B cell (primary cell): Measurements from ENCODE around the gene PPT2. TPM values are rescaled to one million over a fixed set of nuclear protein-coding genes. Genes with fewer than 3 reads are reported as not detected.
A peak's percentile ranks its signal among the peaks of the same experiment; 100 is the strongest.
"Not testable (repeated sequence)": the region's sequence is repeated elsewhere in the genome, so short reads cannot be mapped to it uniquely, and the experiment has no call there.

ENCODE experiments used
- ATAC-seq: fragments of 200-7000 bp; cut with Tn5 transposase; one replicate; pipeline ENCODE4 v1.10.0; 2021; ENCODE audit warnings: low read depth, mild to moderate bottlenecking, moderate number of reproducible peaks, moderate library complexity
- CTCF ChIA-PET: fragments of 350-600 bp; sonication (Branson Sonifier 250); formaldehyde crosslinking; loops from one replicate; lab custom pipeline; 2021; ENCODE audit warnings: antibody characterized with exemption, inconsistent platforms; lab: Charles Lee
- POLR2A ChIA-PET: fragments of 350-600 bp; sonication (Branson Sonifier 250); formaldehyde crosslinking; loops from one replicate; lab custom pipeline; 2021; ENCODE audit warnings: antibody characterized with exemption; lab: Charles Lee
- DNase-seq: peaks from one replicate; pipeline ENCODE4 v3.0.0; 2013
- H2AFZ ChIP-seq: 2 replicates; pipeline ENCODE4 v1.6.1; 2012; ENCODE audit warnings: mild to moderate bottlenecking, low read depth, low read length; ENCODE audit not compliant: insufficient read depth, poor library complexity, severe bottlenecking
- H3K27ac ChIP-seq, 2 donors: 1 replicate in 1 of 2; 2 replicates in 1 of 2; pipeline ENCODE4 v1.5.1; 2012 to 2013; ENCODE audit warnings: low read length in 2 of 2, mild to moderate bottlenecking in 2 of 2, moderate library complexity in 1 of 2
- H3K27me3 ChIP-seq, 4 experiments: fragments of 200-600 bp in 1 of 4; sonication (generic) in 1 of 4; replicated peaks in 1 of 4; 1 replicate in 2 of 4; 2 replicates in 2 of 4; pipeline versions ENCODE4 v1.6.1 to v1.7.0; 2013 to 2016; ENCODE audit warnings: low read length in 3 of 4, mild to moderate bottlenecking in 2 of 4, mixed read lengths in 1 of 4, moderate library complexity in 1 of 4; ENCODE audit not compliant: insufficient read depth in 4 of 4, control insufficient read depth in 3 of 4; ENCODE audit errors: control extremely low read depth in 1 of 4
- H3K36me3 ChIP-seq, 2 experiments: replicated peaks in 1 of 2; 1 replicate in 1 of 2; 2 replicates in 1 of 2; pipeline versions ENCODE4 v1.6.1 to v1.7.1; 2013; ENCODE audit warnings: low read length in 1 of 2; ENCODE audit not compliant: insufficient read depth in 2 of 2, control insufficient read depth in 1 of 2; ENCODE audit errors: control extremely low read depth in 1 of 2, extremely low read depth in 1 of 2
- H3K4me1 ChIP-seq, 2 donors: fragments of 200-600 bp in 1 of 2; sonication (generic) in 1 of 2; 1 replicate in 1 of 2; 2 replicates in 1 of 2; pipeline versions ENCODE4 v1.5.1 to v1.6.1; 2013 to 2017; ENCODE audit warnings: low read length in 2 of 2; ENCODE audit not compliant: control insufficient read depth in 2 of 2, insufficient read depth in 2 of 2
- H3K4me2 ChIP-seq: replicated peaks from 2 replicates; pipeline ENCODE3; 2012; ENCODE audit warnings: mild to moderate bottlenecking, low read depth, low read length; ENCODE audit not compliant: poor library complexity, severe bottlenecking
- H3K4me3 ChIP-seq, 5 experiments: fragments of 200-600 bp in 1 of 5; sonication (generic) in 1 of 5; 1 replicate in 3 of 5; 2 replicates in 2 of 5; pipeline versions ENCODE4 v1.5.1 to v1.7.0; 2011 to 2016; ENCODE audit warnings: low read length in 4 of 5, mild to moderate bottlenecking in 4 of 5, low read depth in 2 of 5, control low read depth in 1 of 5, moderate library complexity in 1 of 5; ENCODE audit not compliant: insufficient read depth in 1 of 5; ENCODE audit errors: control extremely low read depth in 1 of 5, extremely low read depth in 1 of 5
- H3K79me2 ChIP-seq: fragments of 200-600 bp; sonication (generic); one replicate; pipeline ENCODE4 v1.6.0; 2016; ENCODE audit warnings: low read length; ENCODE audit not compliant: control insufficient read depth, insufficient read depth
- H3K9ac ChIP-seq: fragments of 200-600 bp; sonication (generic); 2 replicates; pipeline ENCODE4 v1.6.1; 2017; ENCODE audit warnings: mild to moderate bottlenecking, low read length, moderate library complexity
- H3K9me3 ChIP-seq, 3 donors: one replicate each; pipeline versions ENCODE4 v1.6.1 to v1.7.1; 2013; ENCODE audit warnings: low read length in 2 of 3; ENCODE audit not compliant: control insufficient read depth in 2 of 3, insufficient read depth in 1 of 3; ENCODE audit errors: control extremely low read depth in 1 of 3
- H4K20me1 ChIP-seq: 2 replicates; pipeline ENCODE4 v1.6.0; 2012; ENCODE audit warnings: mild to moderate bottlenecking, low read length; ENCODE audit not compliant: insufficient read depth, control insufficient read depth, poor library complexity, severe bottlenecking
- H3K27ac Mint-ChIP-seq: one replicate; pipeline ENCODE4 v1.8.0; 2021; ENCODE audit warnings: mixed read lengths
- H3K27me3 Mint-ChIP-seq: one replicate; pipeline ENCODE4 v1.8.0; 2021; ENCODE audit warnings: mixed read lengths
- H3K4me1 Mint-ChIP-seq: one replicate; pipeline ENCODE4 v1.8.0; 2021; ENCODE audit warnings: mixed read lengths
- H3K4me3 Mint-ChIP-seq: one replicate; pipeline ENCODE4 v1.8.0; 2021; ENCODE audit warnings: mixed read lengths
- H3K9me3 Mint-ChIP-seq: one replicate; pipeline ENCODE4 v1.8.0; 2022; ENCODE audit warnings: mixed read lengths; ENCODE audit not compliant: insufficient read depth
- CTCF ChIP-seq: fragments of 200-600 bp; IDR thresholded peaks from one replicate; pipeline ENCODE4 v1.8.0; 2022; ENCODE audit warnings: antibody characterized with exemption, mild to moderate bottlenecking
- EZH2 ChIP-seq: IDR thresholded peaks from 2 replicates; pipeline ENCODE4 v1.6.1; 2012; ENCODE audit warnings: borderline replicate concordance, low read depth, mild to moderate bottlenecking, moderate library complexity, low read length; ENCODE audit not compliant: insufficient read depth, poor library complexity, severe bottlenecking
- WGBS: methylation state at CpG from one replicate; pipeline ENCODE4 v1.1.5; 2013; ENCODE audit warnings: missing lambda C conversion rate; ENCODE audit not compliant: insufficient coverage; 5-methylcytosine and 5-hydroxymethylcytosine counted together
- intact Hi-C: fragments of 100-400 bp; cut with micrococcal nuclease; formaldehyde crosslinking; loops from one replicate; pipeline ENCODE4 v1.10.0; 2022
- polyA plus RNA-seq: library from polyadenylated mRNA; depleted of rRNA; stranded (reverse); fragments of >200 nt; gene quantifications from 2 replicates; pipeline ENCODE4 v1.2.3, GENCODE V29; 2012
- total RNA-seq, 2 donors: library from RNA; stranded (reverse); fragments of 120-200 nt in 1 of 2; gene quantifications; 1 replicate in 1 of 2; 2 replicates in 1 of 2; pipeline versions ENCODE4 v1.2.3 to v1.2.4, GENCODE V29; 2013 to 2022

The PPT2 gene
- total and polyA plus RNA-seq, 2 donors (not counting 1 experiment from before 2014, with no cell fraction given), result 1.2 to 4.2 TPM

- Histone ChIP-seq H2AFZ (no peak within 1 kb of the TSS), H3K36me3 (peaks cover 0 to 64% of the 10 kb centered on the region in 2 experiments), H3K4me2 (no peak within 1 kb of the TSS), H3K9me3 (no peaks in the 10 kb centered on the region), H3K4me3 (no peak within 1 kb of the TSS), H3K79me2 (peaks cover 39% of the 10 kb centered on the region), H4K20me1 (no peaks in the 10 kb centered on the region), H3K27ac (no peak within 1 kb of the TSS), H3K9ac (no peak within 1 kb of the TSS), H3K4me1 (peaks cover 27 to 32% of the 10 kb centered on the region in 2 donors), H3K27me3 (no peaks in the 10 kb centered on the region)
- WGBS, result 86% methylated on average over 4 of the region's 6 CpGs
- no peaks in the 10 kb centered on the region for H3K9me3 Mint-ChIP-seq
- no peak for TF ChIP-seq EZH2
- TF ChIP-seq CTCF, result no peak
- peak; percentile 4 for DNase-seq
- H3K4me3 Mint-ChIP-seq, result no peak within 1 kb of the TSS
- peak within 1 kb of the TSS; percentile 50 for H3K27ac Mint-ChIP-seq
- no peaks in the 10 kb centered on the region for H3K27me3 Mint-ChIP-seq
- ATAC-seq, result no peak
- H3K4me1 Mint-ChIP-seq, result peaks cover 51% of the 10 kb centered on the region
- ChIA-PET POLR2A (no interaction called here), CTCF (no interaction called here)
- intact Hi-C loops, result no loop called here
Measured at GRCh38 chr6:32184084-32184640, 30.2 kb downstream of the PPT2 start, which contains the start of gene AGER. Gene AGER, minus strand, starts transcription at chr6:32184253. Its CDS starts 31 bp downstream, at chr6:32184222.

- H3K4me3 ChIP-seq, H3K4me2 ChIP-seq, H3K9me3 ChIP-seq, H3K9ac ChIP-seq, POLR2A ChIA-PET, intact Hi-C loops, H3K27me3 ChIP-seq, ATAC-seq, H3K4me3 Mint-ChIP-seq, H3K9me3 Mint-ChIP-seq, CTCF ChIA-PET, H2AFZ ChIP-seq, H4K20me1 ChIP-seq, H3K27me3 Mint-ChIP-seq: not testable (repeated sequence)
- DNase-seq, result peak; percentile 47
- H3K27ac ChIP-seq, result peak overlapping the region; percentile 50 to 51
- peaks cover 48% of the 10 kb centered on the region for H3K79me2 ChIP-seq
- H3K27ac Mint-ChIP-seq, result peak overlapping the region; percentile 88
- peaks cover 23 to 33% of the 10 kb centered on the region in 2 donors for H3K4me1 ChIP-seq
- WGBS, result 100% methylated on average over 2 of the region's 11 CpGs
- peaks cover 45% of the 10 kb centered on the region for H3K4me1 Mint-ChIP-seq
- peaks cover 0 to 57% of the 10 kb centered on the region in 2 experiments for H3K36me3 ChIP-seq
Measured at GRCh38 chr6:32185681-32186131, 31.8 kb downstream of the PPT2 start.

GRCh38 chr6:32186151-32186840 lies 32.4 kb downstream of the PPT2 start:
- H3K27me3 Mint-ChIP-seq, CTCF ChIA-PET, H3K4me2 ChIP-seq, H3K9me3 Mint-ChIP-seq, H3K9ac ChIP-seq, H2AFZ ChIP-seq, H3K27me3 ChIP-seq, DNase-seq, H4K20me1 ChIP-seq, ATAC-seq, H3K9me3 ChIP-seq, H3K4me3 ChIP-seq, intact Hi-C loops, POLR2A ChIA-PET: not testable (repeated sequence)
- Histone ChIP-seq H3K79me2 (peaks cover 54% of the 10 kb centered on the region), H3K4me1 (peaks cover 28 to 39% of the 10 kb centered on the region in 2 donors), H3K36me3 (peaks cover 0 to 56% of the 10 kb centered on the region in 2 experiments), H3K27ac (peak overlapping the region; percentile 50 to 51)
- Mint-ChIP-seq H3K27ac (peak overlapping the region; percentile 88), H3K4me1 (peaks cover 49% of the 10 kb centered on the region), H3K4me3 (peak overlapping the region; percentile 8)
- WGBS, result 82% methylated on average over 5 of the region's 10 CpGs
